GM18499 (cell line): Measurements from ENCODE around the gene TAMALIN.

Experiments used
- ATAC-seq: cut with Tn5 transposase; IDR thresholded peaks from one replicate; pipeline ENCODE4 v1.9.1; 2021; ENCODE audit warnings: moderate number of reproducible peaks; ENCODE audit not compliant: insufficient read depth, unreplicated experiment

TAMALIN gene

DNA sequence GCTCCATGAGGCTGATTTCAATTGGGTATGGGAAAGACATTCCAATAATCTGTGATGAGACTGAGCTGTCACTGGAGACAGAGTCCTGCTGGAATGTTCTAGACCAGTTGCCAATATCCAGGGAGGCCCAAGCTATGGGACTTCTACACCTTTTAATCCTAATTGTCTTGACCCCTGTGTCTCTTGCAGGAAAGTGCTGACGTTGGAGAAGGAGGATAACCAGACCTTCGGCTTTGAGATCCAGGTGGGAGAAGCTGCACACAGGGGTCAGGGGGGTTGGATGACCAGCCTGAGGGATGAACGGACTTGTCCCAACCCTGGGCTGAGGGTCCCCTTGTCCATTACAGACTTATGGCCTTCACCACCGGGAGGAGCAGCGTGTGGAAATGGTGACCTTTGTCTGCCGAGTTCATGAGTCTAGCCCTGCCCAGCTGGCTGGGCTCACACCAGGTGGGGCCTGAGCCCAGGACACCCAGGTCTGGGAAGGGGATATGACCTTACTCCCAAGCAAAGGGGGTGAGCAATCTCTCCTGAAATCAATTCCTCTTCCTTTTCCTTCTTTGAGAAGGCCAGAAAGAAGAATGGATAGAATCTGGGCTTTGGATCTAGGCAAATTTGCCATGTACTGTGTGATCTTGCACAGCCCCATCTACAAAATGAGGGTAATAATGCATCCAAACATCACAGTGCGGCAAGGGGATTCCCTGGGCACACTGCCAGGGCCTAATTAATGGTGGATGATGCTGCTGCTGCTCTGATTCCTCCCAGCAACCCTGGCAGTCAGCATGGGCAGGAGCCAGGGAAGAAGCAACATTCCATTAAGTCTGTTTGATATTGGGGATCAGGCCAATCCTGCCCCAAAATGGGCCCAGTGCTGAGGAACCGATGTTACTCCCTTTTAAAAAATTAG, 4.2 kb downstream of the TAMALIN start:
- no peak for ATAC-seq

DNA sequence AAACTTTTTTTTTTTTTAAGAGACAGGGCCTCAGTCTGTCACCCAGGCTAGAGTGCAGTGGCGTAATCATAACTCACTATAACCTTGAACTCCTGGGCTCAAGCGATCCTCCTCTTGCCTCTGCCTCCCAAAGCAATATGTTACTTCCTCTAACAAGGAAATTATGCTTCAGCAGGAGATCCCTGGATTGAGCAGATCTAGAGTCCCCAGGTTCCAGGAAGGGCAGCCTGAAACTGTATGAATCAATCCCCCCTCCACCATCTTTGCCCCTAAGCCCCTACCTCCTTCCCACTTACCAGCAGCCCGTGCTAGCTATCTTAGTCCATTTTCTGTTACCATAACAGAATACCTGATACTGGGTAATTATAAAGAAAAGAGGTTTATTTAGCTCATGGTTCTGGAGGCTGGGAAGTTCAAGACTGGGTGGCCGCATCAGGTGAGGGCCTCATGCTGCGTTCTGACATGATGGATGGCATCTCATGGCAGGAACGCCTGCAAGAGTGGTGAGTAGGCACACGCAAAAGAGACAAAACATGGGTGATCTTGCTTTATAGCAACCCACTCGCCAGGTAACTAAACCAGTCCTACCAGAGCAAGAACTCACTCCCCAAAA, 5.0 kb downstream of the TAMALIN start:
- no peak for ATAC-seq

DNA sequence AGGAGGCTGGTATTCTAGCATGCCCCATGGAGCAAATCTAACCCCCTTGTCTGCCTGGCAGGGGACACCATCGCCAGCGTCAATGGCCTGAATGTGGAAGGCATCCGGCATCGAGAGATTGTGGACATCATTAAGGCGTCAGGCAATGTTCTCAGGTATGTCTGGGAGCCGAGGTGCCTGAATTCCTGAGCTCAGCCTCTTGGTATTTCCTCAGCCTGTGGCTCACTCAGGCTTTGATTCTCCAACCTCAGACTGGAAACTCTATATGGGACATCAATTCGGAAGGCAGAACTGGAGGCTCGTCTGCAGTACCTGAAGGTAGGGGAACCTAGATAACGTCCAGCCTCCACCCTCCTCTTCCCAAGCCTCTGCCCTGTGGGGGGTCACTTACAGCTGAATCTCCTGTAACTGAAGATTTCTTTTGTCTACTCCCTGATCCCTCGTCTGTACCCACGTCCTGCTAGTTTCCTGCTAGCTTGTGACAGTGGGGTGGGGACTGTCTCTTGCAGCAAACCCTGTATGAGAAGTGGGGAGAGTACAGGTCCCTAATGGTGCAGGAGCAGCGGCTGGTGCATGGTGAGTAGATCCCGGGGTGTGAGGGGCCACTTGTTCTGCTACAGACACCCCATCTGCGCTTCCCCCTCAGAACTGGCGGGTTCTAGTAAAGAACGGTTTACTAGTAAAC, 7.0 kb downstream of the TAMALIN start:
- no peak for ATAC-seq

DNA sequence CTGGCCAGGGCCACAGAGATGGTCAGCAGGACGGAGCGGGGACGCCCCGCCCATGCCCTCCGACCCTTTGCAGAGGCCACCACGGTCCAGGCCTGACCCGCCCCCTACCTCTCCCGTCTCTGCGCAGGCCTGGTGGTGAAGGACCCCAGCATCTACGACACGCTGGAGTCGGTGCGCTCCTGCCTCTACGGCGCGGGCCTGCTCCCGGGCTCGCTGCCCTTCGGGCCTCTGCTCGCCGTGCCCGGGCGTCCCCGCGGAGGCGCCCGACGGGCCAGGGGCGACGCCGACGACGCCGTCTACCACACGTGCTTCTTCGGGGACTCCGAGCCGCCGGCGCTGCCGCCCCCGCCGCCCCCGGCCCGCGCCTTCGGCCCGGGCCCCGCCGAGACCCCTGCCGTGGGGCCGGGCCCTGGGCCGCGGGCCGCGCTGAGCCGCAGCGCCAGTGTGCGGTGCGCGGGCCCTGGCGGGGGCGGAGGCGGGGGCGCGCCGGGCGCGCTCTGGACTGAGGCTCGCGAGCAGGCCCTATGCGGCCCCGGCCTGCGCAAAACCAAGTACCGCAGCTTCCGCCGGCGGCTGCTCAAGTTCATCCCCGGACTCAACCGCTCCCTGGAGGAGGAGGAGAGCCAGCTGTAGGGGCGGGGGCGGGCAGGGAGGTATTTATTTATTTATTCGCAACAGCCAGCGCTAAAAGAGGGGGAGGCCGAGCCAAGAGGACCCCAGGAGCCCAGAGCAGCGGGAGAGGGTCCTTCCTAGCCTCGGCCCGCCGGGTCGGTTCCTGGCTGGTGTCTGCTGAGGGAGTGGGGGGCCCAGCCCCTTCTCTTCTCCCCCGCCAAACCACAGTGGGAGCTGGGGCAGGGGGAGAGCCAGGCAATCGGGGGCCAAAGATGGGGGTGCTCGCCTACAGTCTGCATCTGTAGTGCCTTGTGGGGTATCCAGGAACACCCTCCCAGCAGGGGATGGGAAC, 8.1 kb downstream of the TAMALIN start:
- ATAC-seq, result no peak

DNA sequence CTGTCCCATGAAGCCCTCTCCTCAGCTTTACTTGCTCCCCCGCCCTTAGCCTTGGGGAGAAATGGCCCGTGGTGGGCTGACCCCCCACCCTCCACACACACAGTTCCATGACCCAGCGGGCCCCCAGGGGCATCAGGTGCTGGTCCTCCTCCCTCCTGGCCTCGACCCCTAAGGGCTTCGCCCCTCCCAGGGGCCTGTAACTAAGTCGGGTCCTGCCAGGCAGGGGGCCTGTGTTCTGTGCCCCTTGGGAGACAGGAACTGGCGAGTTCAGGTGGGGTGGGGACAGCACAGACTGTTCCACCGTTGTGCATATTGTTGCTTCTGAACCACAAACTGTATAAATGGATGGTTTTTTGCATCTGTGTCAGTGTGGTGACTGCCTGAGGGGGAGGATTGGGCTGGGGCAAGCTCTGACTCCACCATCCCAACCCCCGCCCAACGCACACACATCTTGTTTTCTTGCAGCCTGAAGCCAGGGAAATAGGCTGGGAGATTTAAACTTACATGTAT, 8.8 kb downstream of the TAMALIN start:
- ATAC-seq, result no peak

DNA sequence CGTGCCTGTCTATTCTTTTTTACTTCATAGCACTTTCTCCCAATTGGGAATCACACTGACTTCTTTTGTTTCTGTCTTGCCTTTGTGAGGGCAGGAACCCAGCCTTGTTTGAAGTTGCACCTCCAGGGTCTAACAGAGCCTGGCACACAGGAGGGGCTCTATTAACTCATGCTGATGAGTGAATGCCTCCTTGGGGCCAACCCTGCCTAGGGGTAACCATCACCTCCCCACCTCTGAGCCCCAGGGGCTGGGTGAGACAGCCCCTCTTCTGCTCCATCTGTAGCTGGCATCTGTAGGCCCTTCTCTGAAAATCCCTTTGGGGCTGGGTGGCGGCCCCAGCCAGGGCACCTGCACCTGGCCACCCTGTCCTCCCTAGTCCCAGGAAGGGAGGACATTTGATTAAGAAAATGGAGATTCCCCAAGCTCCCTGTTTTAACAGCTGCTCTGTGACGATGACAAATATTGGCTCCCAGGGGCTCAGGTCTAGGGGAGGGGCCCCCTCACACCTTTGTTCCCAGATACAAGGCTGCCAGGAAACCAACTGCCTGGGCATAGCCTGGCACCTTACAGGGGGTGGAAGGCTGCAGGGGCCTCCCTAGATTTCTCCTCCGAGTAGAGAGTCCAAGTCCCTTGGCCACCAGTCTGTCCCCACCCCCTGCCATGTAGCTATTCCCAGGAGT, 11.8 kb downstream of the TAMALIN start:
- no peak for ATAC-seq

DNA sequence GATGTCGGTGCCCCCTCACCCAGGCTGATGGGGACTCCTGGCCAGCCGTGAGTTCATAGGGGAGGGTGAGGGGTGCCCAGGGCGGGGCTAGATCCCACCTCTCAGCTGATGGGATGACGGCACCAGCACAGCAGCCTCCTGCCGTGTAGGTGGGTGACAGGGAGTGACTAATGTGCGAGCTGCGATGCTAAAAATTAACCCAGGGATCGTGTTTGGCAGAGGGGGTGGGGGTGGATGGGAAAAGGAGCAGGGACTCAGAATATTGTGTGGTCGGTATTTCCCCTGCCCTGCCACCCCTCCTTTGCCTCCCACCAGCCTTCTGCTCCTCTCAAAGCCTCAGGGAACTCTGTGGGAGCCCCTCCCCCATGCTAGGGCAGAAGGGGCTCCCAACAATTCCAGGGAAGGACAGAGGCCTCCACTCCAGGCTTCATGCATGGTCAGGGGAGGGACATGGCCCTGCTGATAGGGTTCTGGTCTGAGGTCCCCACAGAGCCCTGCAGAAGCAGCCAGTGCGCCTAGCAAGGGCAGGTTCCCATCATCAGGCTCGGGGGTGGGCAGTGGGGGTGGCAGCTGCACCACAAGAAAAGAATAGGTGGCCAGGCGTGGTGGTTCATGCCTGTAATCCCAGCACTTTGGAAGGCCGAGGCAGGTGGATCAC, 12.5 kb downstream of the TAMALIN start:
- ATAC-seq, result no peak

DNA sequence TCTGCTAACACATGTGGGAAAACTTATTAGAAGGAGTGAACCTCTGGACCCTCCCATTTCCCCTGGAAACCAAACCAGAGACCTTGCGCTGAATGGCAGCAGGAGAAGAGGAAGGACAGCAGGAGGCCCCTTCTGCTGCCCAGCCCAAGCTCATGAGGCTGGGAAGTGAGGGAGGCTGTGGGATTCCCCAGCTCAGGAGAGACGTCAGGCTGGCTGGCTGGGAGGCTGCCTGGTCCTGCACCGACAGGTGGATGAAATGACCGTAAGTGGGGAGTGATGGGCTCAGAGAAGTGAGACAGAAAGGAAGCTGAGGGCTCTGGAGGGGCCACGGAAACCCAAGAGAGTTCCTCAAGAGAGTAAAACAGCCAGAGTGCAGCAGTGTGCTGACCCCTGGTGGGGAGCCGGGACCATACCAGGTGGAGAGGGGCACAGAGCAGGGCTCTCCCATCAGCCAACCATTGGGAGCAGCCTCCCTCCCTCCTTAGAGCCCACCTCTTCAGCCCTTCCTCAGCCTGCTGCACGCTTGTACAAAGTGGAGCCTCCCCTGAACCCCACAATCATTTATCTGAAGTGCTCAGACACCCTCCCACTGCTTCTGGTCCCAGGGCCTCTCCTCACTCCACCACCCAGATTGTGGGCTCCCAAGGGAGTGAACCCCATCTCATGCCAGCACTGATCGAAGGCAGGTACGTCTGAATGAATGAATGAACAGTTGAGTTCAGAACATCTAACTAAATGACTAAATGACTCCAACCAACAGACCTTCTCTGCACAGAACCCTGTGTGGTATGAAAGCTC, 14.0 kb downstream of the TAMALIN start:
- ATAC-seq, result no peak

DNA sequence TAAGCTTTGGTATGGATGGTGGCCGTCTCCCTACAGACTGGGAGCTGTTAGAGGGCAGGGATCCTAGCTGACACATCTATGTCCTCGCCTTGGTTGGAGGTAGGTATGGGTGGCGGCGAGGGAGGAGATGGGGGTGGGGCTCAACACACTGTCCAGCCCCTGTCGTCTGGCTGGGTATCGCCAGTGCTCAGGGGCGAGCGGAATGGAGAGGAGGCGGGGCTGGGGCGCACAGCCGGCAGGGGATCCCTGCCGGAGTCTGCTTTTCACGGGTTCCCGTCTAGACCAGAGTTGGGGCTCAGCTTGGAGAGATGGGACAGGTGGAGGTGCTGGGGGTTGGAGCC, 16.1 kb downstream of the TAMALIN start:
- ATAC-seq, result no peak

DNA sequence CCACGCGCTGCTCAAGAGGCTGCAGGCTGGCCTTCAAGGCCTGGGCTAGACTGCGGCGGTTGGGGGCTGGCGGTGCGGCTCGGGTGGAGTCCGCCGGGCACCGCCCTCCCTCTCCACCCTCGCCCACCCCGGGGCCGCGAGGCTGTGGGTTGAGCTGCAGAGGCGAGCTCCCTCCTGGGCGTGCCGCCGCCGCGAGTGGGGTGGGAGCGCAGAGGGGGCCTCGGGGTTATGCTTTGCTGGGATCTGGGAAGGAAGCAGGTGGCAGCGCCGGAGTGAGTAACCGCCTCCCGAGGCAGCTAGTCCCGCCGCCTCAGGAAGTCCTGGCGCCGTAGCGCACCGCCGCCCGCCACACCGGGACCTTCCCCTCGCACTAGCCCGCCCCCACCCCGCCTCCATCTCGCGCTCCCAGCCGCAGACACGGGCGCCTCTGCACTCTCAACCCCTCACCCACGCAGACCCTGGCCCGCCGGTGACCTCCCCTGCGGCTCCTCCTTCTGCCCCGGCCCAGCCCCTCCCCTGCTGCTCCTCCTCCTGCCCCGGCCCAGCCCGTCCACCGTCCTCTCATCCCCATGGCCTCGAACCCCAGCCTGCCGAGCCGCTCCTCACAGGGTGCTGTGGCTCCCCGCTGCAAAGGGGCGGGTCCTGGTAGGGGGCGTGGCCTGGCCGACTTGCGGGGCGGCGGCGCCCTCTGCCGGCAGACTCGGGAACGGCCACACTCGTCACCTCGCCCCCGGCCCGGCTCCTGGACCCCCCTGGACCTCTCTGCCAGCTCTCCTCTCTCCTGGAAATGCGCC, 16.6 kb downstream of the TAMALIN start:
- ATAC-seq, result no peak

DNA sequence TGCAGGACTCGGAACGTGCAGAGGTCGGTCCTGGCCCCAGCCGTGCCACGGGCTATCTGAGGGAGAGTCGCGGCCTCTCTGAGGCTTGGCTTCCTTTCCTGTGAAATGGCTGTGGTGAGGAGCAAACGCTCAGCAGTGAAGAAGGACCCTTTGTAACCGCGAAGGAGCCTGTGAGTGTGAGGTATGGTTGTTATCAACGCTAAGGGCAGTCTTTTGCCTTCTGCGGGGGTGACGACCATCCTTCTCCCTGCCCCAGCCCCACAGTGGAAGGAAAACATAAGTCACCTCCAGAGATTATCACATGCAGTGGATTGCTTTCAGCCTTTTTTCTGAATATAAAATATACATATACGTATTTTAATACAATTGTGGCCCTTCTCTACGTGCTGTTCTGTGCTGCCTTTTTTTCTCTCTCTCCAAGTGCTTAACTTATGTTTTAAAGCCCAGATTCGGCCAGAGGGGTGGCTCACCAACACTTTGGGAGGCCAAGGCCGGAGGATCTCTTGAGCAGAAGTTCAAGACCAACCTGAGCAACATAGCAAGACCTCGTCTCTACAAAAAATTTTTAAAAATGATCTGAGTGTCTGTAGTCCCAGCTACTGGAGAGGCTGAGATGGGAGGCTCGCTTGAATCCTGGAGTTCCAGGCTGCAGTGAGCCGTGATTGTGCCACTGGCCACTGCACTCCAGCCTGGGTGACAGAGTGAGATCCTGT, 17.4 kb downstream of the TAMALIN start:
- ATAC-seq, result no peak

DNA sequence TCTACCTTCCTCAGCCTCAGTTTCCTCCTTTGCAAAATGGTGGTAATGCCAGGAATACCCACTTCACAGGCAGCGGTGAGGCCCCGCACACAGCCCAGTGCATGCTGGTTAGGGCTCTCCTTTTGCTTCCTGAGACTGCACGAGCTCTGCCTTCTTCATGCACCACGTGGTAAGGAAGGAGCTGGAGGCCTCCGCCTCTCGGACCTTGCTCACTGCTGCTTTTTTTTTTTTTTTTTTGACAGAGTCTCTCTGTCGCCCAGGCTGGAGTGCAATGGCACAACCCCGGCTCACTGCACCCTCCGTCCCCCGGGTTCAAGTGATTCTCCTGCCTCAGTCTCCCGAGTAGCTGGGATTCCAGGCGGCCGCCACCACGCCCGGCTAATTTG, 18.1 kb downstream of the TAMALIN start:
- ATAC-seq, result no peak

DNA sequence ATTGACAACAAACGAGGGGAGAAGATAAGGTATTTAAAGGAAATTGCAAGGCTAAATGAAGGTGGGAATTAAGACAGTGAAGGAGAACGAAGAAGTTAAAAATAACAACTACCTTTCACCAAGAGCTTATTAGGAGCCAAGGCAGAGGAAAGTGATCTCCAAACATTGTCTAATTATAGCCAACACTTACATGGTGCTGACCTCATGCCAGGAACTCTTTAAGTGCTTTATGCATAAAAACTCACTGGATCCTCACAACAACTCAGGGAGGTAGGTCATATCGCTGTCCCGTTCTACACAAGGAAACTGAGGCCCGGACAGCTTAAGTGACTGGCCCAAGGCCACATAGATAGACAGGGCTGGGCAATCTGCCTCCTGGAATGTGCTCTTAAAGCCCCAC, 19.5 kb downstream of the TAMALIN start:
- ATAC-seq, result no peak

DNA sequence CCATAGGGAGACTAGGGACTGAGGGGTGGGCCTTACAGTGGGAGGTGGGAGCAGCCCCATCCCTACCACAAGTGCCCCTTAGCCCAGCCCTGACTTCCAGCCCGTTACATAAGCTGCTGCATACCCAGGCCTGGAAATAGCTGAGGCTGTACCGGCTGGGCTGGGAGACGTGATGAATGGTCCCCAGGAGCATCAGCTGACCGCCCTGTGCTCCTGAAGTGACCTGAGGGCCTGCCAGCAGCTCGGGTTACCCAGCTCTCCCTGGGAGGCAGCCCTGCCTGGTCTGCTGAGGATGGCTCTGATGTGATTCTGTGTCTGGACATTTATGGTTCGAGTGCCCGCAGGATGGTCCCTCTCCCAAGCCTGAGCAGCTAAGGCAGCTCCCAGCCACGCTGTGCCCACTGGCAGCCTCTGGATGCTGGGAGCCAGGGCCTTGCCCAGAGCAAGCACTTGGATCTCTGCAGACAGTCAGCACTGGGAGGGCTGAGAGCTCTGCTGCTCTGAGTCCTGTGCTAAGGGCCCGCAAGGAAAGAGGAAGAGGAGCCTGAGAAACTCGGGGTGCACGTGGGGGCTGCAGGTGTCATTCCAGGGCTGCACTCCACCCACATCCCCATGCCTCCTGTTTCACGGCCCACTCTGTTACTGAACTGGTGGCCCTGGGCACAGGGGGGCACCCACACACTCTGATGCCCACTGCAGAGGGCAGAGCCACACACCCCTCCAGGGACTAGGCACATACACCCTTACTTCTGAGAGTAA, 20.5 kb downstream of the TAMALIN start:
- no peak for ATAC-seq

DNA sequence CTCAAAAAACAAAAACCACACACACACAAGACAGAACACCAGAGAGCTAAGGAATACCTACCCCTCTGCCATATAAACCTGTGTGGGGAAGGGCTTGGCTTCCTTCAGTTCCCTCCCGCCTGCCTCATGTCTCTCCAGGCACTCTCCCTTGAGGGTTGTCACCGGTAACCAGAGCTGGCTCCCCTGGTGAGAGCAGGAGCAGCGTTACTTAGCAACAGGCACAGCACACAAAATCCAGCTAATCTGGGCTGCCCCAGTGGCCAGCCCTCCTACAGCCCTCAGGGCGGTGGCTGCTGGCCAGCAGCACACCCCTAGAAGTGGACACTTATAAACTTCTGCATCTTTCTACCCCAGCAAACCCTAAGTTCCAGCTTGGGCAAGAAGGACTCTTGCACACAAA, 22.9 kb downstream of the TAMALIN start:
- ATAC-seq, result no peak

DNA sequence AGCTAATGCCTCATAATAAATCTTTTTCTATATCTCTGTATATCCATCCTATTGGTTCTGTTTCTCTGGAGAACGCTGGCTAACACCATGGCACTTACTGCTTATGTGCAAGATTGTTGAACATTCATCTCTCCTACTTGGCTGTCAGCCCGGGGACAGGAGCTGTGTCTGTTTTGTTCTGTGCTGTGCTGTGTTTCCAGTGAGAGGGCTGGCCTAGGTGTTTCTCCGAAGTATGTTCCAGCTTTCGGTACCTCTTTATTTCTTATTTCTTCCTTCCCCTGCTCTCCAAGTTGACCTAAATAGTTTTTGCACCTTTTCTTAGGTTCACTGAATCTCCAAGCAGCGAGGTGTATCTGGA, 25.7 kb downstream of the TAMALIN start:
- ATAC-seq, result no peak
